Caco-2 (cell line): ENCODE results near the gene SLC43A3. TPM values are rescaled to one million over a fixed set of nuclear protein-coding genes. Genes with fewer than 3 reads are reported as not detected.

ENCODE experiments used
- BruUV-seq: library from RNA; stranded (reverse); fragments of 400-500 nt; replicated peaks from 2 replicates; lab custom pipeline; 2021; lab: Mats Ljungman, UMichigan
- CTCF ChIA-PET: fragments of 300-600 bp; sonication (Branson Sonifier 250); formaldehyde crosslinking; loops from one replicate; lab custom pipeline; 2022; ENCODE audit warnings: antibody characterized with exemption; lab: Charles Lee
- POLR2A ChIA-PET: fragments of 300-600 bp; sonication (Branson Sonifier 250); formaldehyde crosslinking; loops from one replicate; lab custom pipeline; 2022; ENCODE audit warnings: antibody characterized with exemption; lab: Charles Lee
- DNase-seq, 2 experiments: peaks; one replicate each; pipeline versions ENCODE4 v3.0.0 to v3.0.0-alpha.2; 2020 to 2022
- H3K27me3 ChIP-seq: replicated peaks from 2 replicates; pipeline ENCODE4 v1.6.0; 2011; ENCODE audit warnings: low read length; ENCODE audit not compliant: control insufficient read depth, insufficient read depth
- H3K36me3 ChIP-seq: 2 replicates; pipeline ENCODE4 v1.5.1; 2011; ENCODE audit warnings: low read length; ENCODE audit not compliant: control insufficient read depth, insufficient read depth
- H3K4me1 ChIP-seq: fragments of 250-450 bp; sonication (Bioruptor Pico); 2 replicates; pipeline ENCODE4 v1.5.1; 2020; ENCODE audit warnings: mild to moderate bottlenecking
- H3K4me3 ChIP-seq: 2 replicates; pipeline ENCODE4 v1.5.1; 2011; ENCODE audit warnings: low read depth, mild to moderate bottlenecking, control low read depth, low read length
- H3K9me3 ChIP-seq: fragments of 250-450 bp; sonication (Bioruptor Pico); 2 replicates; pipeline ENCODE4 v1.5.1; 2020; ENCODE audit warnings: mild to moderate bottlenecking, moderate library complexity
- H3K27ac Mint-ChIP-seq: one replicate; pipeline ENCODE4 v1.8.0; 2022; ENCODE audit warnings: mixed read lengths; ENCODE audit not compliant: unreplicated experiment
- H3K27me3 Mint-ChIP-seq: one replicate; pipeline ENCODE4 v1.8.0; 2022; ENCODE audit warnings: mixed read lengths; ENCODE audit not compliant: insufficient read depth, unreplicated experiment
- H3K36me3 Mint-ChIP-seq: one replicate; pipeline ENCODE4 v1.8.0; 2022; ENCODE audit warnings: mild to moderate bottlenecking, mixed read lengths; ENCODE audit not compliant: insufficient read depth, unreplicated experiment
- H3K4me1 Mint-ChIP-seq: one replicate; pipeline ENCODE4 v1.8.0; 2022; ENCODE audit warnings: low read depth, mixed read lengths; ENCODE audit not compliant: unreplicated experiment
- H3K4me3 Mint-ChIP-seq: one replicate; pipeline ENCODE4 v1.8.0; 2022; ENCODE audit warnings: mild to moderate bottlenecking, moderate library complexity, mixed read lengths; ENCODE audit not compliant: unreplicated experiment
- H3K9me3 Mint-ChIP-seq: one replicate; pipeline ENCODE4 v1.8.0; 2022; ENCODE audit warnings: mixed read lengths; ENCODE audit not compliant: unreplicated experiment
- intact Hi-C: fragments of 100-400 bp; cut with micrococcal nuclease; formaldehyde crosslinking; loops from one replicate; pipeline ENCODE4 v1.10.0; 2022; ENCODE audit not compliant: unreplicated experiment
- total RNA-seq: library from RNA; stranded (reverse); gene quantifications from 2 replicates; pipeline ENCODE4 v1.2.3, GENCODE V29; 2022
- TF ChIP-seq, protein P1 (sequence below), 2 experiments: fragments of 200-600 bp in 1 of 2; IDR thresholded peaks; 1 replicate in 1 of 2; 2 replicates in 1 of 2; pipeline versions ENCODE4 v1.5.1 to v1.8.0; 2011 to 2022; ENCODE audit warnings: antibody characterized with exemption in 1 of 2, control low read depth in 1 of 2, inconsistent platforms in 1 of 2, low read depth in 1 of 2, low read length in 1 of 2, mild to moderate bottlenecking in 1 of 2, moderate library complexity in 1 of 2; ENCODE audit not compliant: insufficient read depth in 1 of 2, severe bottlenecking in 1 of 2, unreplicated experiment in 1 of 2

The SLC43A3 gene
- total RNA-seq, 1 experiment from 2014 or later = not detected

GRCh38 chr11:57373146-57373545 is 53.8 kb downstream of the SLC43A3 start:
- H3K27me3 Mint-ChIP-seq = no peaks in the 10 kb centered on the region
- CTCF ChIA-PET = no interaction called here
- DNase-seq = no peak
- no peaks in the 10 kb centered on the region for H3K4me1 Mint-ChIP-seq
- POLR2A ChIA-PET = no interaction called here
- H3K4me3 ChIP-seq = no peak overlapping the region
- no peaks in the 10 kb centered on the region for H3K36me3 ChIP-seq
- H3K4me1 ChIP-seq = no peaks in the 10 kb centered on the region
- no peak overlapping the region for H3K27ac Mint-ChIP-seq
- no peaks in the 10 kb centered on the region for H3K36me3 Mint-ChIP-seq
- H3K27me3 ChIP-seq = no peaks in the 10 kb centered on the region
- TF ChIP-seq, protein P1, sequence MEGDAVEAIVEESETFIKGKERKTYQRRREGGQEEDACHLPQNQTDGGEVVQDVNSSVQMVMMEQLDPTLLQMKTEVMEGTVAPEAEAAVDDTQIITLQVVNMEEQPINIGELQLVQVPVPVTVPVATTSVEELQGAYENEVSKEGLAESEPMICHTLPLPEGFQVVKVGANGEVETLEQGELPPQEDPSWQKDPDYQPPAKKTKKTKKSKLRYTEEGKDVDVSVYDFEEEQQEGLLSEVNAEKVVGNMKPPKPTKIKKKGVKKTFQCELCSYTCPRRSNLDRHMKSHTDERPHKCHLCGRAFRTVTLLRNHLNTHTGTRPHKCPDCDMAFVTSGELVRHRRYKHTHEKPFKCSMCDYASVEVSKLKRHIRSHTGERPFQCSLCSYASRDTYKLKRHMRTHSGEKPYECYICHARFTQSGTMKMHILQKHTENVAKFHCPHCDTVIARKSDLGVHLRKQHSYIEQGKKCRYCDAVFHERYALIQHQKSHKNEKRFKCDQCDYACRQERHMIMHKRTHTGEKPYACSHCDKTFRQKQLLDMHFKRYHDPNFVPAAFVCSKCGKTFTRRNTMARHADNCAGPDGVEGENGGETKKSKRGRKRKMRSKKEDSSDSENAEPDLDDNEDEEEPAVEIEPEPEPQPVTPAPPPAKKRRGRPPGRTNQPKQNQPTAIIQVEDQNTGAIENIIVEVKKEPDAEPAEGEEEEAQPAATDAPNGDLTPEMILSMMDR (IDR thresholded peaks at IDR 0.05; ENCODE audit: insufficient read depth in 1 of 2, low read depth in 1 of 2, low read length in 1 of 2, severe bottlenecking in 1 of 2, unreplicated experiment in 1 of 2) = no peak
- H3K4me3 Mint-ChIP-seq = no peak overlapping the region
- BruUV-seq = no TSS peak
- H3K9me3 ChIP-seq = no peaks in the 10 kb centered on the region
- intact Hi-C loops = no loop called here
- H3K9me3 Mint-ChIP-seq = no peaks in the 10 kb centered on the region

- Mint-ChIP-seq H3K36me3 (no peaks in the 10 kb centered on the region), H3K4me3 (no peak overlapping the region), H3K27ac (no peak overlapping the region), H3K9me3 (no peaks in the 10 kb centered on the region), H3K4me1 (no peaks in the 10 kb centered on the region), H3K27me3 (no peaks in the 10 kb centered on the region)
- no peaks in the 10 kb centered on the region for H3K36me3 ChIP-seq
- no peaks in the 10 kb centered on the region for H3K27me3 ChIP-seq
- no peaks in the 10 kb centered on the region for H3K9me3 ChIP-seq
- no TSS peak for BruUV-seq
- no peaks in the 10 kb centered on the region for H3K4me1 ChIP-seq
- ChIA-PET CTCF (interaction anchor here (0.6 kb wide), 1 partner anchor 87 kb away, joined by 4 read pairs; no protein-coding TSS in a partner anchor), POLR2A (no interaction called here)
- no peak for DNase-seq
- intact Hi-C loops = no loop called here
- H3K4me3 ChIP-seq = no peak overlapping the region
- TF ChIP-seq, protein P1 (IDR thresholded peaks at IDR 0.05; ENCODE audit: insufficient read depth in 1 of 2, low read depth in 1 of 2, low read length in 1 of 2, severe bottlenecking in 1 of 2, unreplicated experiment in 1 of 2) = no peak
Measured at GRCh38 chr11:57370941-57371340, 56.0 kb downstream of the SLC43A3 start.

DNA sequence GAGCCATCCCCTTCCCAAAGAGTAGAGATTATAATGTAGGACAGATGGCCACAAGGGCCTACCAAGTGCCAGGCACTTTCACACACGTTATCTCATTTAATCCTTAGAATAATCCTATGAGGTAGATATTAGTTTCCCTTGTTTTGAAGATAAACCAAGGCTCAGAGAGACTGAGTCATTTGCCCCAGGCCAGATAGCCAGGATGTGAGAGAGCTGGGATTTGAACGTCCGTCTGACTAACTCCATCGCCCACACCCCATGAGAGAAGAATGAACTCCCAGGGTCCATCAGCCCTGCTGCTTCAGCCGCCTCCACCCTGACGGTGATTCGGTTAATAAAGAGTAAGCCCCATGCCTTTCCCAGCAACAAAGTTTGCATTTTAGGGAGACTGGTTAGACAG is 56.7 kb downstream of the SLC43A3 start:
- H3K9me3 Mint-ChIP-seq = no peaks in the 10 kb centered on the region
- no peak for DNase-seq
- no peaks in the 10 kb centered on the region for H3K27me3 ChIP-seq
- ChIA-PET CTCF (no interaction called here), POLR2A (no interaction called here)
- H3K27ac Mint-ChIP-seq = no peak overlapping the region
- no peaks in the 10 kb centered on the region for H3K36me3 Mint-ChIP-seq
- no peaks in the 10 kb centered on the region for H3K4me1 ChIP-seq
- no peak overlapping the region for H3K4me3 Mint-ChIP-seq
- H3K4me3 ChIP-seq = no peak overlapping the region
- no peaks in the 10 kb centered on the region for H3K9me3 ChIP-seq
- intact Hi-C loops = no loop called here
- TF ChIP-seq, protein P1 (IDR thresholded peaks at IDR 0.05; ENCODE audit: insufficient read depth in 1 of 2, low read depth in 1 of 2, low read length in 1 of 2, severe bottlenecking in 1 of 2, unreplicated experiment in 1 of 2) = no peak
- no peaks in the 10 kb centered on the region for H3K36me3 ChIP-seq
- no peaks in the 10 kb centered on the region for H3K4me1 Mint-ChIP-seq
- H3K27me3 Mint-ChIP-seq = no peaks in the 10 kb centered on the region
- BruUV-seq = no TSS peak
